Chondrocyte (in vitro differentiated cells): ENCODE measurements around the gene TAGAP. TPM values are rescaled to one million over a fixed set of nuclear protein-coding genes. Genes with fewer than 3 reads are reported as not detected.

Experiments used
- DNase-seq: peaks from one replicate; pipeline ENCODE4 v3.0.0; 2021; ENCODE audit warnings: mixed read lengths, low spot score
- H3K27ac Mint-ChIP-seq: one replicate; pipeline ENCODE4 v1.8.0; 2021; ENCODE audit warnings: mild to moderate bottlenecking, moderate library complexity, mixed read lengths; ENCODE audit not compliant: unreplicated experiment
- H3K27me3 Mint-ChIP-seq: 2 replicates; pipeline ENCODE4 v1.8.0; 2021; ENCODE audit warnings: low read depth, mixed read lengths
- H3K36me3 Mint-ChIP-seq: 2 replicates; pipeline ENCODE4 v1.8.0; 2021; ENCODE audit warnings: low read depth, mixed read lengths
- H3K4me1 Mint-ChIP-seq: 2 replicates; pipeline ENCODE4 v1.8.0; 2021; ENCODE audit warnings: low read depth, mild to moderate bottlenecking, mixed read lengths
- H3K4me3 Mint-ChIP-seq: one replicate; pipeline ENCODE4 v1.8.0; 2021; ENCODE audit warnings: mild to moderate bottlenecking, moderate library complexity, mixed read lengths; ENCODE audit not compliant: unreplicated experiment
- H3K9me3 Mint-ChIP-seq: 2 replicates; pipeline ENCODE4 v1.8.0; 2021; ENCODE audit warnings: low read depth, mixed read lengths
- CTCF ChIP-seq: fragments of 200-600 bp; sonication (generic); IDR thresholded peaks from 2 replicates; pipeline ENCODE4 v1.5.0; 2021; ENCODE audit warnings: antibody characterized with exemption, mild to moderate bottlenecking, moderate library complexity
- total RNA-seq: library from RNA; stranded (reverse); gene quantifications from 3 replicates; pipeline ENCODE4 v1.2.1, GENCODE V29; 2021

TAGAP gene
- total RNA-seq, 1 donor from 2014 or later, result not detected

GRCh38 chr6:159061146-159061545 lies 16.4 kb upstream of the TAGAP start:
- no peaks in the 10 kb centered on the region for H3K9me3 Mint-ChIP-seq
- H3K36me3 Mint-ChIP-seq, result no peaks in the 10 kb centered on the region
- peaks cover 49% of the 10 kb centered on the region for H3K27me3 Mint-ChIP-seq
- no peaks in the 10 kb centered on the region for H3K4me1 Mint-ChIP-seq
- H3K4me3 Mint-ChIP-seq, result no peak overlapping the region
- no peak overlapping the region for H3K27ac Mint-ChIP-seq
- DNase-seq, result no peak
- TF ChIP-seq CTCF, result no peak

- H3K36me3 Mint-ChIP-seq, result no peaks in the 10 kb centered on the region
- no peaks in the 10 kb centered on the region for H3K4me1 Mint-ChIP-seq
- no peak overlapping the region for H3K4me3 Mint-ChIP-seq
- TF ChIP-seq CTCF, result no peak
- no peaks in the 10 kb centered on the region for H3K9me3 Mint-ChIP-seq
- H3K27ac Mint-ChIP-seq, result no peak overlapping the region
- DNase-seq, result no peak
- H3K27me3 Mint-ChIP-seq, result peaks cover 46% of the 10 kb centered on the region
Measured at GRCh38 chr6:159059885-159060506, 15.2 kb upstream of the TAGAP start.

- DNase-seq, result no peak
- H3K4me3 Mint-ChIP-seq, result no peak overlapping the region
- no peaks in the 10 kb centered on the region for H3K36me3 Mint-ChIP-seq
- TF ChIP-seq CTCF, result no peak
- no peaks in the 10 kb centered on the region for H3K9me3 Mint-ChIP-seq
- H3K27ac Mint-ChIP-seq, result no peak overlapping the region
- peaks cover 40% of the 10 kb centered on the region for H3K27me3 Mint-ChIP-seq
- H3K4me1 Mint-ChIP-seq, result no peaks in the 10 kb centered on the region
Measured at GRCh38 chr6:159059141-159059540, 14.3 kb upstream of the TAGAP start.

GRCh38 chr6:159056899-159057298 lies 12.1 kb upstream of the TAGAP start:
- Mint-ChIP-seq H3K27me3 (peaks cover 37% of the 10 kb centered on the region), H3K36me3 (no peaks in the 10 kb centered on the region), H3K4me3 (no peak overlapping the region), H3K27ac (no peak overlapping the region), H3K4me1 (no peaks in the 10 kb centered on the region), H3K9me3 (no peaks in the 10 kb centered on the region)
- no peak for TF ChIP-seq CTCF
- no peak for DNase-seq

- no peak for DNase-seq
- no peaks in the 10 kb centered on the region for H3K36me3 Mint-ChIP-seq
- H3K4me3 Mint-ChIP-seq, result no peak overlapping the region
- no peaks in the 10 kb centered on the region for H3K9me3 Mint-ChIP-seq
- no peak overlapping the region for H3K27ac Mint-ChIP-seq
- H3K4me1 Mint-ChIP-seq, result no peaks in the 10 kb centered on the region
- peaks cover 37% of the 10 kb centered on the region for H3K27me3 Mint-ChIP-seq
- no peak for TF ChIP-seq CTCF
Measured at GRCh38 chr6:159056432-159056831, 11.6 kb upstream of the TAGAP start.
